Urothelium cell line (cell line): ENCODE data around the gene MRPL19.

Experiments
- DNase-seq: peaks from one replicate; pipeline ENCODE4 v3.0.0; 2011; ENCODE audit warnings: low spot score, mixed read lengths
- FAIRE-seq: peaks from 2 replicates; lab custom pipeline; 2011; peaks lifted over from hg19 to GRCh38; lab: Jason Lieb, UNC

MRPL19 gene

DNA sequence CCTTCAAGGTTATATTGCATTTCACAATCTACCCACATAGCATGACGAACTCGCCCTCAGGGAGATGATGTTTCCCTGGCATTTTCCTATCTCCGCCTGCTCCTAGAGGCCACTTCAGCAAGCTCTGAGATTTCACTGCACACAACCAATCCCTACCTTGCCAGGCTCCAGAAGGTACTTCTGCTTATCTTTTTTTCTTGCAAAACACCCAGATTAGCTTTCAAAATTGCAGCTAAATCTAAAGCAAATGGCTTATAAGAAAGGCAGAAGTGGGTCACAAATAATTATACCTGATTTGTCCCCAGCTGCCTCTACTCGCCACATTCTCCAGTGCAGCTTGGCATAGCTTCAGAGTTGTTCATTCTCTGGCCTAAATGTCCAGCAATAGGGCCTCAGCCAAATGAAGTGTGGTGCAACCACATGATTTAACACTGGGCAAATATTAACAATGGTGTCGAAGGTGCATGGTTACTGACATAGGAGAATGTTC lies 32.4 kb upstream of the MRPL19 start:
- FAIRE-seq (no peak), DNase-seq (no peak)

- FAIRE-seq = no peak
- DNase-seq = no peak
These were observed 30.2 kb upstream of the MRPL19 start for GRCh38 chr2:75616406-75616805.

DNA sequence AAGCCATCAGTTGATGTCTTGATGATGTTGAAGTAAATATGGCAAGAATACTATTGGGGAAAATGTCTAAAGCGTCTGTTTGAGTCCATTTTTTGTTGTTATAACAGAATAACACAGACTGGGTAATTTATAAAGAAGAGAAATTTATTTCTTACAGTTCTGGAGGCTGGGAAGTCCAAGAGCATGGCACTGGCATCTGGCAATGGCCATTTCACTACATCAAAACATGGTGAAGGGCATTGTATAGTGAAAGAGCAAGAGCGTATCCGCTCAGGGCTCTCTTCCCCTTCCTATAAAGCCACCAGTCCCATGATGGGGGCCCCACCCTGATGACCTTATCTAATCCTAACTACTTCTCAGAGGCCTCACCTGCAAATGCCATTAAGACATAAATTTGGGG lies 29.6 kb upstream of the MRPL19 start:
- FAIRE-seq (no peak), DNase-seq (no peak)

DNA sequence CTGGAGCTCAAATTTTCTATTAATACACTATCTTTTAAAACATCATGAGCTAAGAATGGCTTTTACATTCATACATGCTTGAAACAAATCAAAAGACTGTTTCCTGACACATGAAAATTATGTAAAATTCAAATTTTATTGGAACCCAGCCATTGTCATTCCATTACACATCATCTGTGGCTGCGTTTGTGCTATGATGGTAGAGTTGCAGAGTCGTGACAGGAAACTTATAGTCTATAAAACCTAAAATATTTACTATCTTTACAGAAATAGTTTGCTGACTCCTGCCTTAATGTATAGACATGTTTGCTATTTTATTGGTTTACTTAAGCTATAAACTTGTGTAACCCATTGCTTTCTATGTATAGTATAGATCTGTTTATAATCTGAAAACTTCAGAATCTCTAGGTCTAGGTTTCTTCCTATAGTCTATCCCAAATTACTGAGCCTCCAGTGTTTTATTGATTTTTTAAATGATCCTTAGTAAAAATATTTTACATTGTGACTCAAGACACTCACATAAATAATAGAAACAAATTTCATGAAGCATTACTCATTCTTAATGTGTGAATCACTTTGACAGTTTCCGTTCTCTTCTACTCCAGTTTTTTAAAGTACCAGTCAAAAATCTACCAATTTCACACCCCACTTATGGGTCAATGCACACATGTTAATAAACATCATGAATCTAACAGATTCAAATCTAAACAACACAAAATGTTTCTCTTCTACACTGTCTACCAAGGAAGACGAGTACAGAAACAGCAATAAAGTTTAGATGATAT lies 26.4 kb upstream of the MRPL19 start:
- FAIRE-seq (no peak), DNase-seq (peak; percentile 26)

GRCh38 chr2:75621228-75621627 lies 25.4 kb upstream of the MRPL19 start:
- no peak for DNase-seq
- no peak for FAIRE-seq

- DNase-seq = no peak
These were observed 24.1 kb upstream of the MRPL19 start for GRCh38 chr2:75622500-75622899.

GRCh38 chr2:75622929-75623328 lies 23.7 kb upstream of the MRPL19 start:
- DNase-seq (no peak), FAIRE-seq (no peak)

More at GRCh38 chr2:75622500-75622899, 24.1 kb upstream of the MRPL19 start:
- no peak for FAIRE-seq

DNA sequence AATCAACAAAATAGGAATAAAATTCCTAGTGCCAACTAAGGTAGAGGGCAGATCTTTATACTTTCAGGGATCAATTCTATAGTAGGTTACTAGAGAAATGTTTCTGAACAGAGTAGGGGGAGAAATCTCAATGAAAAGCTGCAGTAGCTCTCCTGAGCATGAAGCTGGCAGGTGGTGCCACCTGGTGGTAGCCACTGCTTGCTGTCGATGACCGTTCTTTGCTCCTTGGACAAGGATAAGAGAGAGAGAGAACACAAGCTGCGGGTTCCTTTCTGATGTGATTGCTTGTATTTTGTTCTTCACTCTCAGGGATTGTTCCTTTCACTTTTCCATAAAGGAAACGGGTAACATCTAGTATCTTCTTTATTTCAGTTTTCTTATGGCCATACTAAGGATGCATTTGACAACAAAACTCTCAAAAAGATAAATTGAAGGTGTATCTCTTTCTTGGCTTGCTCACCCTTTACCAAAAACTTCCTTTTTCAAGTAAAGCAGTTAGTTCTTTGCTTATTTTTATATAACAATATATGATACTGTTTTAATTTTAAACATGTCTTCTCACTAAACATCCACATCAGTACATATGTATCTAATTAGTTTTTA lies 18.6 kb upstream of the MRPL19 start:
- FAIRE-seq (peak; percentile 78), DNase-seq (peak; percentile 83)

DNA sequence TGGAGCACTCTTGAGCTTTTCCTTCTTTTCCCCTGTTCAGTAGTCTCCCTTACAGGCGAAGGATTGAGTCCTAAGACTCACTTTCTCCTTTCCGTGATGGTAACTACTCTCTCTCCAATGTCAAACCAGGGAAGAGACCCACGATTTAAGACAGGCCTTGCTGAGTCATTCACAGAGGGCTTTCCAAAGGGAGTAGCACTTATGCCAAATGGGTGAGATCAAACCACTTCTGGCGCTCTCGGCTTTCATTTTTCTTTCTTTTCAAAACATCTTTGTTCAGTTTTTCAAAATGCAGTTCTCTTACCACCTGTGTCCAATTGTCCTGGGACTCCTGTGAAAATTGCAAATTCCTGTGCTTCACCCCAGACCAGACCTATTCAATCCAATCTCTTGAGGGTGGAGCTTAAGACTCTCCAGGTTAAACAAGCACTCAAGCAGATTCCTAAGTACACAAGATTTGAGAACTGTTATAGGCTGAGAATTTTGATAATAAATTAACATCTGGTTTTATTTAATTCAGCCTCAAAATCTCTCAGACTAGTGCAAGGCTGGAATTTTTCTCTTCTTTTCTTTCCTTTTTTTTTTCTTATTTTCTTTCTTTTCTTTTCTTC lies 14.4 kb upstream of the MRPL19 start:
- DNase-seq (no peak), FAIRE-seq (no peak)

DNA sequence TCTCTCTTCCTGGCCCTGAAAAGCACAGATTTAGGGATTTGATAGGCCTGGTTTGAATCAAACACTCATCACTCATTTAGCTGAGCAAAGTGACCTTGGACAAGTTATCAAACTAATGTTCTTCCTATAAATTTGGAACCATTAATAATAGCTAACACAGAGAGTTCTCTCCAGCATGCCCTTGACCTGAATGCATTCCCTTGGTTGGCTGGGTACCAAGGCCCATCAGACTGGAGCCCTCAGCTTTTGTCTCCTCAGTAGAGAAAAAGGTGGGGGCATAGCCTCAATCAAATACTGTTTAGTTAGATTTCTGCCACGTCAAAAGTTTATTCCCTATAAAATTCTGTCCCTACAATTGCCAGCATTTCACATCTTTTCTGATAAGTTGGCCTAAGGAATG lies 13.8 kb upstream of the MRPL19 start:
- no peak for DNase-seq
- FAIRE-seq = no peak

GRCh38 chr2:75633620-75634019 lies 13.0 kb upstream of the MRPL19 start:
- no peak for DNase-seq
- no peak for FAIRE-seq

DNA sequence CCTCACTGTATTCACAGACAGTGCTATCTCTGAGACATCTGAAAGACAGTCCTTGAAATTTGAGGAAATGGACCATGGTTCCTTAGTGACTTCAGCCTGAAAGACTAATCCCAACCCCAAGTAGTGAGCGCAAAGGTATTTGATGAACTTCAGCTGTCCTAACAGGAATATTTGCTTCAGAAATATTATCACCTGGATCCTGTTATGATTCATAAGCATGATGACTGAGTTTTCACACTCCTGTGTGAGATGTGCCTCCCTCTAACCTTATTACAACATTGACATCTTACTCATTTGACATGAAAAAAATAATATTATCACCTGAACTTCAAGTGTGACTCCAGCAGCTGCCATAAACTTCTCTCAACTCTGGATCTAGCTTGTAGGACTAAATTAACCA lies 11.6 kb upstream of the MRPL19 start:
- DNase-seq = no peak
- FAIRE-seq = no peak

DNA sequence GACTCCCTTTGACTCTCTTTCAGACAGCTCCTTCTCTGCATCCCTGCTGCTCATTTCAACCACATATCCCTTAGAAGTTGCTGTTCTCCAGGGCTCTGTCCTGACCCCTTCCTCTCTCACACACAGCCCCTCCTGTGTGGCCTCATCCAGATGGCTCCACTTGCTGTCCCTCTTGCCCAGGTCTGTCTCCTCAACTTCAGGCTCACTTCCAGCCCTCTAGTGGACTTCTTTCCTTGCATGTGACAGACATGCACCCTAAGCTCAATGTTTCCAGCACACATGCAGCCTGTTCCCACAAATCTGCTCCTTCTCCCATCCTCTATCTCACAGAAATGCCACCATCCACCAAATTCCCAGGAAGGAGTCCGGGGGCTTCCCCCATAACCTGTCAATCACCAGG lies 9.0 kb upstream of the MRPL19 start:
- DNase-seq (no peak), FAIRE-seq (no peak)

DNA sequence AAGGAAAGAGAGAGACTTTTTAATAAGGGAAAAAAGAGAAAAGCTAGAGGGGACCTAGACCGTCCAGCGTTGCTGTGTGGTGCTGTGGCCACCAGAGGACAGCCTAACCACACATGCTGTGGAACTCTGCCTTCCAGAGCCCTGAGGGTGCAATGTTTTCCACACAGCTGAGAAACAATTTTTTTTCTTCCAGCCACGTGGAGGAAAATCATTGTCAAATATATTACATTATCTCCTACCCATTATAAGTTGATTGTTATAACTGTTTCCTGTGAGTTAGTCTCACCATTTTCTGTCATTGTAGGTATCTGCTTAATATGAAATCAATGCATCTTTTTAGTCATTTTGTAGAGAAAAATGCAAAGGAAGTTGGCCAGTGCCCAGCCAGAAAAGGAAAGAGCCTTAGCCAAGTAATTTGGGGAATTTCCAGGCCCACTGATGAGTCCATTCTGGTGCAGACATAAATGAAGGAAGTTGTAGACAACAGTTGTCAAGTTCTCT lies 5.9 kb upstream of the MRPL19 start:
- peak; percentile 58 for FAIRE-seq
- peak; percentile 79 for DNase-seq

DNA sequence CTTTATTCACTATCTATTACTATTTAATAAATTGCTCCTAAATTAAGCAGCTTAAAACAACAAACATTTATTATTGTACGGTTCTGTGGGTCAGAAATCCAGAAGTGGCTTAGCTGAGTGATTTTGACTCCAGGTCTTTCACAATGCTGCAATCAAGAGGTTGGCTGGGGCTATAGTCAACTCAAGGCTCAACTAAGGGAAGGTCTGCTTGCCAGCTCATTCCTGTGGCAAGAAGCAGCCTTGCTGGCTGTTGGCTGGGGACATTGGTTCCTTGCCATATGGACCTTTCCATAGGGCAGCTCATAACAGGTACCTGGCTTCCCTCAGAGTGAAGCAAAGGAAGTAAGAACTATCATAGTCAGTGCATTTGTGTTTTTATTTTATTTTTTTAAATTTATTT lies 5.0 kb upstream of the MRPL19 start:
- FAIRE-seq (no peak), DNase-seq (no peak)

GRCh38 chr2:75643980-75644379 lies 2.6 kb upstream of the MRPL19 start:
- DNase-seq (no peak), FAIRE-seq (no peak)

DNA sequence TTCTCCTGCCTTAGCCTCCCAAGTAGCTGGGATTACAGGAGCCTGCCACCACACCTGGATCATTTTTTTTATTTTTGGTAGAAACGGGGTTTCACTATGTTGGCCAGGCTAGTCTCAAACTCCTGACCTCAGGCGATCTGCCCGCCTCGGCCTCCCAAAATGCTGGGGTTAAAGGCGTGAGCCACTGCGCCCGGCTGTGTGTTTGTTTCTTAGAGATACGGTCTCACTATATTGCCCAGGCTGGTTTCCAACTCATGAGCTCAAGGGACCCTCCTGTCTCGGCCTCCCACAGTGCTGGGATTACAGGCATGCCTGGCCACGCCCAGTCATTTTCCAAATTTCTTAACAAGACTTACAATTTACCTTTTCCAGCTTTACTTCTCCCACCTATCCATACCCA lies 940 bp upstream of the MRPL19 start:
- no peak for FAIRE-seq
- no peak for DNase-seq

GRCh38 chr2:75646090-75646582 lies 447 bp upstream of the MRPL19 start:
- FAIRE-seq (no peak), DNase-seq (no peak)

GRCh38 chr2:75647771-75648170 lies 1.2 kb downstream of the MRPL19 start:
- no peak for FAIRE-seq
- DNase-seq = no peak

GRCh38 chr2:75654012-75654411 lies 7.4 kb downstream of the MRPL19 start:
- no peak for FAIRE-seq
- DNase-seq = no peak

- DNase-seq (no peak), FAIRE-seq (peak; percentile 9)
These were observed 9.3 kb downstream of the MRPL19 start for GRCh38 chr2:75655861-75656260.

- no peak for FAIRE-seq
These were observed 10.0 kb downstream of the MRPL19 start for GRCh38 chr2:75656563-75656962.

More at GRCh38 chr2:75656563-75656962, 10.0 kb downstream of the MRPL19 start:
- DNase-seq = no peak
